AG09319 (cell line): ENCODE data around the gene RCOR1.

ENCODE experiments used
- DNase-seq: peaks from one replicate; pipeline ENCODE4 v3.0.0-alpha.2; 2010; ENCODE audit warnings: low read depth; ENCODE audit errors: extremely low read depth
- TF ChIP-seq, protein P1 (sequence below): IDR thresholded peaks from 2 replicates; pipeline ENCODE4 v1.5.1; 2011; ENCODE audit warnings: low read depth, mild to moderate bottlenecking, inconsistent platforms, low read length, moderate library complexity

RCOR1 gene

DNA sequence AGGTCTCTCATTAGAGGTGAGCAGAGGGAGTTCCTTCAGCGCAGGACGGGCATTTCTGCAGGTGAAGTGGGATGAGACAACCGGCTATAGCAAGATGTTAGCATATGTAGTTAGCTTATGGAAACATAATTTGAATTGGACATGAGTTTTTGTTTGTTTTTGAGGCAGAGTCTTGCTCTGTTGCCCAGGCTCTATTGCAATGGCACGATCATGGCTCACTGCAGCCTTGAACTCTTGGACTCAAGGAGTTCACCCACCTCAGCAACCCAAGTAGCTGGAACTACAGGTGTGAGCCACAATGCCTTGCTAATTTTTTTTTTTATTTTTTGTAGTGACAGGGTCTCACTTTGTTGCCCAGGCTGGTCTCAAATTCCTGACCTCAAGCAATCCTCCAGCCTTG is 69.2 kb downstream of the RCOR1 start:
- DNase-seq, result no peak
- TF ChIP-seq, protein P1, sequence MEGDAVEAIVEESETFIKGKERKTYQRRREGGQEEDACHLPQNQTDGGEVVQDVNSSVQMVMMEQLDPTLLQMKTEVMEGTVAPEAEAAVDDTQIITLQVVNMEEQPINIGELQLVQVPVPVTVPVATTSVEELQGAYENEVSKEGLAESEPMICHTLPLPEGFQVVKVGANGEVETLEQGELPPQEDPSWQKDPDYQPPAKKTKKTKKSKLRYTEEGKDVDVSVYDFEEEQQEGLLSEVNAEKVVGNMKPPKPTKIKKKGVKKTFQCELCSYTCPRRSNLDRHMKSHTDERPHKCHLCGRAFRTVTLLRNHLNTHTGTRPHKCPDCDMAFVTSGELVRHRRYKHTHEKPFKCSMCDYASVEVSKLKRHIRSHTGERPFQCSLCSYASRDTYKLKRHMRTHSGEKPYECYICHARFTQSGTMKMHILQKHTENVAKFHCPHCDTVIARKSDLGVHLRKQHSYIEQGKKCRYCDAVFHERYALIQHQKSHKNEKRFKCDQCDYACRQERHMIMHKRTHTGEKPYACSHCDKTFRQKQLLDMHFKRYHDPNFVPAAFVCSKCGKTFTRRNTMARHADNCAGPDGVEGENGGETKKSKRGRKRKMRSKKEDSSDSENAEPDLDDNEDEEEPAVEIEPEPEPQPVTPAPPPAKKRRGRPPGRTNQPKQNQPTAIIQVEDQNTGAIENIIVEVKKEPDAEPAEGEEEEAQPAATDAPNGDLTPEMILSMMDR, result no peak

DNA sequence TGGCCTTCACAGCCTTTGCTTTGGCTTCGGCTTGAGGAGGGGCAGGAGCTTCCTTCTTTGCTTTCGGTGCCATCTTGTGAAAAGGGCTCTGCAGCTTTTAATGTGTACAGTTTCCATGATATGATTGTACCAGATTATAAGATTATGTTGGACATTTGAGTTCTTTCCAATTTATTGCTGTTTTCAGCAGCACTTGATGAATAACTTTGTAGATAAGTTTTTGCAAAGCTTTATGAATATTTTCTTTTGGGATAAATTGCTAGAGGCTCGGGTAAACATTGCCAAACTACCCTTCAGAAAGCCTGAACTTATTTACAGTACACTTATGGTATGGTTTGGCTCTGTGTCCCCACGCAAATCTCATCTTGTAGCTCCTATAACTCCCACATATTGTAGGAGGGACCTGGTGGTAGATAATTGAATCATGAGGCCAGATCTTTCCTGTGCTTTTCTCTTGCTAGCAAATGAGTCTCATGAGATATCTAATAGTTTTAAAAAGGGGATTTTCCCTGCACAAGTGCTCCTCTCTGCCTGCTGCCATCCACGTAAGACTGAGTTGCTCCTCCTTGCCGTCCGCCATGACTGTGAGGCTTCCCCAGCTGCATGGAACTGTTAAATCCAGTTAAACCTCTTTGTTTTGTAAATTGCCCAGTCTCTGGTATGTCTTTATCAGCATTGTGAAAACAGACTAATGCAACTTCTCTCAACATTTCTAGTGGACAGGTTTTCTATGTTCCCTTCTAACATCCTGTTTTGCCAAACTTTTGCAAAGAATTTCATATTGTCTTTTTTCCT is 70.4 kb downstream of the RCOR1 start:
- TF ChIP-seq, protein P1, result no peak
- DNase-seq, result no peak

DNA sequence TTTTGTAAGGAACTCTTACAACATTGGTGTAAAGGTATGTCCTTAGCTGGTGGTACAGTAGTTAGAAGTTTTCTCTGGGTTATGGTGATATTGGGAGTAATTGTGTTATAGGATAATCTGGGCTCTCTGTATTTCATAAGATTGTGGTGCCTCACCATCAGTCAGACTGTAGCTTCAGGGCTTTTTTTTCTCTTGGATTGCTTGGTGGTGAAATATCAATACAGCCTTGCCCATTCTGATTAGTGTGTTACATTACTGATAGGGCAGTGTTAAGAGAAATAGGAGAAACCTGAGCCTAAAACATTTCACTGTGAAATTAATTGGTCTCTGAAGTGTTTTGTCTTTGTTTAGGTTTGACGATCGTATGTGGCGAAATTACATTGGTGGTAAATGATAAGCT is 71.0 kb downstream of the RCOR1 start:
- no peak for DNase-seq
- TF ChIP-seq, protein P1, result no peak

DNA sequence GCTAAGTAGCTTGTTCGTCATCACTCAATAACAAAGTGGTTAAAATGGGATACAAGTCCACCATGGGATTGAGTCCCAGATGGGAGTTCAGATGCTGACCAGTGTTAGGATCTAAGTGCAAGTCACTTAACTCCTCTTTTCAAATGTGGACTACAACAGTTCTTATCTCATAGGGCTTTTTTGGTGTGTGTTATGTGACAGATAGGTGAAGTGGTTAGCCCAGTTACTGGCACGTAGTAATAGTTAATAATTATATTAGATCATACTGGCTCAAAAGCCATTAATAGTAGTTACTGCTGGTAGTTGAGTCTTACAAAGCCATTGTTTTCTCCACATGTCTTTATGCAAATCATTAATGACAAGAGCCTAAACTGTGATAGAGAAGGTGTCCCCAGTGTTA is 73.2 kb downstream of the RCOR1 start:
- TF ChIP-seq, protein P1, result no peak
- no peak for DNase-seq

DNA sequence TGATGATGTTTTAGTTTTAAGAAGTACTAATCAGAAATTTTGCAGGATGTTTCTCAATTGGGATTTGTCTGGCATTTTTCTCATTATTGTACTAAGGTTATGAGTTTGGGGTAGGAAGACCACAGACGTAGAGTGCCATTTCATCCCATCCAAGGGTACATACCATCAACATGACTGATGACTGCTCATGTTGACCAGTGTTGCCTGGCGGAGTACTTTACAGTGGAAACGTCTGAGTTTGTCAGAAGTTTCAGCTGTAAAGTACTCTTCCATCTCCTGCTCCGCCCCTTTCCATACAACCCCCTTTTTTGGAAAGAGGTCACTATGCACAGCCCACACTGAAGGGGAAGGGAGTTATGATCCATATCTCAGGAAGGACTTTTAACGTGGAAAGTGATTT is 74.2 kb downstream of the RCOR1 start:
- no peak for DNase-seq
- TF ChIP-seq, protein P1, result no peak

DNA sequence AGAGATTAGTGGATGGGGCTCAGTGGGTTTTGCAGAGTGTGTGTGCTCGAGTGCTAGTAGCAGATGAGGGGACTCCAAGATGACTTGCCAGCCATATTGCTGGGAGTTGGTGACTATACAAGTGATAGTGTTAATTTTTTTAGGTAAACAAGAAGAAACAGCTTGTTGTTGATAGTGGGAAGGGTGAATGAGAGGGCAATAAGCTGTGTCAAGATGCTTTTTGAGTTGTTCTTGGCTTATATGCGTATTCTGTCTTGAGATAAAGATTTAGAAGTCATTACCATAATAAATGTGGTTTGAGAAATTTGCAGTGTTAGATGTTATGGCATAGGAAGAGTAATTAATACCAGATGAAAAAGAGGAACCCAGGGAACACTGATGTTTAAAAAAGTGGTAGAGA is 75.3 kb downstream of the RCOR1 start:
- TF ChIP-seq, protein P1, result no peak
- no peak for DNase-seq

DNA sequence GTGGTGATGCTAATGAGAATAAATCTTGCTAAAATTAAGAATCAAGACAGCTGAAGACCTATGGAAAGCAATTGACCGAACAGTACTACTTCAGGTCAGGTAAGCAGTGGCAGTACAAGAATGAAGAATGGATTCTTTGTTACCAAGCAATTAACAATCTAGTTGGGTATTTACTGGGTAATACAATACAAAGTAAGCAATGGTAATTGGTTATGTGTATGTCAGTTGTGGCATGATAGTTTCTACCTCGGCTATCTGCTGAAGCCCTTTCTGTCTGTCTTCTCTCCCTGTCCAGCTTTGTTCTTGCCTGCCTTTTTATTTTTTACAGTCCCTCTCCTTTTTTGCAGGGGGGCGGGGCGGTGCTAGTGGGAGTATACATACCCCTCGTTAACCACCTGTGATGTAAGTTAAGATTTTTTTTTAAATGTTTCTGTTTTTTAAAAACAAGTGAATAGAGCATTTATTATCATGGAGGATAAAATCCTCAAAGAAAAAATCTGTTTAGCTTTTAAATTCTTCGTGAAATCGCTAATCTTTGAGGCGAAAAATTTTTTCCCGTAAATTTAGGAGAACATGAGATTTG is 75.9 kb downstream of the RCOR1 start:
- no peak for DNase-seq
- TF ChIP-seq, protein P1, result no peak
